ENCODE results near the gene SYNE2. TPM values are rescaled to one million over a fixed set of nuclear protein-coding genes. Genes with fewer than 3 reads are reported as not detected.

SYNE2 gene
- total RNA-seq, 1 donor from 2014 or later, result 5.7 TPM

DNA sequence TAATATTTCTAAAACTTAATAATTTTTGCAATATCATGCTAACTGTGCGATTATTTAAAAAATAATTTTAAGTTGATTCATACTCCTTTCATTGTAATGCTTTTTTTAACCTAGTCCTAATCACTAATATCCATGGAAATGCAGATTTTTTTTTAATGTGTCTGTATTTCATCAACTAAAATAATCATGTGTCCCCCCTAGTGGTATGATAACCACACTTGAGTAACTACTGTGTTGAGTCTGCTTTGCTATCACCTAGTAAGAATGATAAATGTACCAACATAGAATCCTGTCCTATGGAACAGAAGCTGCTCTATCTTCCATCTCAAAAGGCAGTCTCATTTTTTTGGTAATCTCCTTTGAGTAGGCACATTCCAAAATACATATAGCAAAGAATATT, 19.1 kb upstream of the SYNE2 start:
- H3K79me2 ChIP-seq (ENCODE audit: insufficient read depth, low read length), result no peaks in the 10 kb centered on the region
- no peaks in the 10 kb centered on the region for H4K20me1 ChIP-seq (ENCODE audit: insufficient read depth, low read length)
- Mint-ChIP-seq H3K4me1 (ENCODE audit: low read depth, unreplicated experiment) (no peaks in the 10 kb centered on the region), H3K4me3 (ENCODE audit: unreplicated experiment) (no peak overlapping the region), H3K27me3 (ENCODE audit: low read depth, unreplicated experiment) (no peaks in the 10 kb centered on the region), H3K36me3 (ENCODE audit: low read depth, unreplicated experiment) (no peaks in the 10 kb centered on the region), H3K27ac (ENCODE audit: unreplicated experiment) (no peak overlapping the region), H3K9me3 (ENCODE audit: unreplicated experiment) (no peaks in the 10 kb centered on the region)
- H3K4me1 ChIP-seq (ENCODE audit: insufficient read depth, low read length), result no peaks in the 10 kb centered on the region
- H3K36me3 ChIP-seq (ENCODE audit: insufficient read depth, low read length), result no peaks in the 10 kb centered on the region
- no peaks in the 10 kb centered on the region for H3K9me3 ChIP-seq (ENCODE audit: insufficient read depth, low read depth, low read length)
- H2AFZ ChIP-seq (ENCODE audit: low read depth, low read length), result no peak overlapping the region
- no peaks in the 10 kb centered on the region for H3K27me3 ChIP-seq (ENCODE audit: insufficient read depth, low read length)
- FAIRE-seq (no peak), DNase-seq (ENCODE audit: low read depth) (no peak)
- no peak overlapping the region for H3K9ac ChIP-seq (ENCODE audit: low read length)
- TF ChIP-seq EZH2 (IDR thresholded peaks at IDR 0.05; ENCODE audit: insufficient read depth, low read length), result no peak
- TF ChIP-seq, protein P1, sequence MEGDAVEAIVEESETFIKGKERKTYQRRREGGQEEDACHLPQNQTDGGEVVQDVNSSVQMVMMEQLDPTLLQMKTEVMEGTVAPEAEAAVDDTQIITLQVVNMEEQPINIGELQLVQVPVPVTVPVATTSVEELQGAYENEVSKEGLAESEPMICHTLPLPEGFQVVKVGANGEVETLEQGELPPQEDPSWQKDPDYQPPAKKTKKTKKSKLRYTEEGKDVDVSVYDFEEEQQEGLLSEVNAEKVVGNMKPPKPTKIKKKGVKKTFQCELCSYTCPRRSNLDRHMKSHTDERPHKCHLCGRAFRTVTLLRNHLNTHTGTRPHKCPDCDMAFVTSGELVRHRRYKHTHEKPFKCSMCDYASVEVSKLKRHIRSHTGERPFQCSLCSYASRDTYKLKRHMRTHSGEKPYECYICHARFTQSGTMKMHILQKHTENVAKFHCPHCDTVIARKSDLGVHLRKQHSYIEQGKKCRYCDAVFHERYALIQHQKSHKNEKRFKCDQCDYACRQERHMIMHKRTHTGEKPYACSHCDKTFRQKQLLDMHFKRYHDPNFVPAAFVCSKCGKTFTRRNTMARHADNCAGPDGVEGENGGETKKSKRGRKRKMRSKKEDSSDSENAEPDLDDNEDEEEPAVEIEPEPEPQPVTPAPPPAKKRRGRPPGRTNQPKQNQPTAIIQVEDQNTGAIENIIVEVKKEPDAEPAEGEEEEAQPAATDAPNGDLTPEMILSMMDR (IDR thresholded peaks at IDR 0.05; ENCODE audit: insufficient read depth, low read depth, low read length), result no peak
- H3K4me3 ChIP-seq (ENCODE audit: insufficient read depth, low read depth, low read length), result no peak overlapping the region
- no peak overlapping the region for H3K27ac ChIP-seq (ENCODE audit: low read depth, low read length)
- H3K4me2 ChIP-seq (ENCODE audit: low read length), result no peak overlapping the region

DNA sequence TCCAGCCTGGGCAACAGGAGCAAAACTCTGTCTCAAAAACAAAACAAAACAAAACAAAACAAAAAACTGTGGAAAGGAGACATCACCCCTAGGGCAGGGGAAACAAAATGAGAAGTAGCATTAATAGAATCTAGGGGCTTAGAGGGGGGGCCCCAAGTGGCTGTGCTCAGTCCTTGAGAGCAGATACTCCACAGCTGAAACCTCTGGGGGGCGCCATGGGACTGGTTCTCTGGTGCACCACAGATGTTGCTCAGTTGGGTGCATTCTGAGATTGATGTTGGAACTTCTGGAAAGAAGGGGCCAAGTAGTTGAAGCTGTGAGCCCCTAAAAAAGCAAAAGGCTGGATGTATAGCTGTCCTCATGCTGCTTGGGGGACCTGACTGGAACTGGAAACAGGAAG, 11.8 kb upstream of the SYNE2 start:
- TF ChIP-seq, protein P1 (IDR thresholded peaks at IDR 0.05; ENCODE audit: insufficient read depth, low read depth, low read length), result no peak
- no peak for TF ChIP-seq EZH2 (IDR thresholded peaks at IDR 0.05; ENCODE audit: insufficient read depth, low read length)
- FAIRE-seq (no peak), DNase-seq (ENCODE audit: low read depth) (no peak)
- H3K79me2 ChIP-seq (ENCODE audit: insufficient read depth, low read length), result no peaks in the 10 kb centered on the region
- no peaks in the 10 kb centered on the region for H3K27me3 ChIP-seq (ENCODE audit: insufficient read depth, low read length)
- no peak overlapping the region for H2AFZ ChIP-seq (ENCODE audit: low read depth, low read length)
- H3K4me1 ChIP-seq (ENCODE audit: insufficient read depth, low read length), result no peaks in the 10 kb centered on the region
- H3K9me3 ChIP-seq (ENCODE audit: insufficient read depth, low read depth, low read length), result no peaks in the 10 kb centered on the region
- no peak overlapping the region for H3K27ac ChIP-seq (ENCODE audit: low read depth, low read length)
- no peaks in the 10 kb centered on the region for H3K36me3 ChIP-seq (ENCODE audit: insufficient read depth, low read length)
- H3K36me3 Mint-ChIP-seq (ENCODE audit: low read depth, unreplicated experiment), result no peaks in the 10 kb centered on the region
- no peak overlapping the region for H3K4me3 Mint-ChIP-seq (ENCODE audit: unreplicated experiment)
- H3K9ac ChIP-seq (ENCODE audit: low read length), result no peak overlapping the region
- H3K4me3 ChIP-seq (ENCODE audit: insufficient read depth, low read depth, low read length), result no peak overlapping the region
- H3K27ac Mint-ChIP-seq (ENCODE audit: unreplicated experiment), result no peak overlapping the region
- H3K27me3 Mint-ChIP-seq (ENCODE audit: low read depth, unreplicated experiment), result no peaks in the 10 kb centered on the region
- H3K4me1 Mint-ChIP-seq (ENCODE audit: low read depth, unreplicated experiment), result no peaks in the 10 kb centered on the region
- peaks cover 5% of the 10 kb centered on the region for H3K9me3 Mint-ChIP-seq (ENCODE audit: unreplicated experiment)
- H4K20me1 ChIP-seq (ENCODE audit: insufficient read depth, low read length), result no peaks in the 10 kb centered on the region
- no peak overlapping the region for H3K4me2 ChIP-seq (ENCODE audit: low read length)

DNA sequence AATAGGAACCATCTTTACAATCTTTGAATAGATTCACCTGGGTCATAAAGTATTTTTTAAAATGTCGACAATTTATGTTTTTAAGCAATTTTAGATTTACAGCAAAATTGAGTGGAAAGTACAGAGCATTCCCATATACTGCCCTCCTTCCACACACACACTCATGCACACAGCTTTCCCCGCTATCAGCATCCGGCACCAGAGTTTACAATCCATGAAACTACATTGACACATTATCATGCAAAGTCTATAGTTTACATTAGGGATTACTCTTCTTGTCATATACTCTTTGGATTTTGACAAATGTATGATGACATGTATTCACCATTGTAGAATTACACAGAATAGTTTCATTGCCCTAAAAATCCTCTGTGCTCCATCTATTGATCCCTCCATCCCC, 9.0 kb upstream of the SYNE2 start:
- peaks cover 5% of the 10 kb centered on the region for H3K9me3 Mint-ChIP-seq (ENCODE audit: unreplicated experiment)
- TF ChIP-seq, protein P1 (IDR thresholded peaks at IDR 0.05; ENCODE audit: insufficient read depth, low read depth, low read length), result no peak
- no peak for TF ChIP-seq EZH2 (IDR thresholded peaks at IDR 0.05; ENCODE audit: insufficient read depth, low read length)
- Histone ChIP-seq H3K9ac (ENCODE audit: low read length) (no peak overlapping the region), H3K9me3 (ENCODE audit: insufficient read depth, low read depth, low read length) (no peaks in the 10 kb centered on the region), H3K4me3 (ENCODE audit: insufficient read depth, low read depth, low read length) (no peak overlapping the region), H4K20me1 (ENCODE audit: insufficient read depth, low read length) (no peaks in the 10 kb centered on the region), H3K27ac (ENCODE audit: low read depth, low read length) (no peak overlapping the region), H3K79me2 (ENCODE audit: insufficient read depth, low read length) (no peaks in the 10 kb centered on the region), H3K4me1 (ENCODE audit: insufficient read depth, low read length) (no peaks in the 10 kb centered on the region), H3K36me3 (ENCODE audit: insufficient read depth, low read length) (no peaks in the 10 kb centered on the region), H3K27me3 (ENCODE audit: insufficient read depth, low read length) (no peaks in the 10 kb centered on the region), H3K4me2 (ENCODE audit: low read length) (no peak overlapping the region), H2AFZ (ENCODE audit: low read depth, low read length) (no peak overlapping the region)
- no peaks in the 10 kb centered on the region for H3K36me3 Mint-ChIP-seq (ENCODE audit: low read depth, unreplicated experiment)
- FAIRE-seq (no peak), DNase-seq (ENCODE audit: low read depth) (no peak)
- H3K27me3 Mint-ChIP-seq (ENCODE audit: low read depth, unreplicated experiment), result no peaks in the 10 kb centered on the region
- no peak overlapping the region for H3K4me3 Mint-ChIP-seq (ENCODE audit: unreplicated experiment)
- no peaks in the 10 kb centered on the region for H3K4me1 Mint-ChIP-seq (ENCODE audit: low read depth, unreplicated experiment)
- H3K27ac Mint-ChIP-seq (ENCODE audit: unreplicated experiment), result no peak overlapping the region

All from astrocyte (in vitro differentiated cells and primary cell).